22Rv1 (cell line): Measurements from ENCODE around the gene RNASE4.
"Not testable (repeated sequence)": the region's sequence is repeated elsewhere in the genome, so short reads cannot be mapped to it uniquely, and the experiment has no call there.

Experiments used
- H3K27ac ChIP-seq: fragments of 450-650 bp; 2 replicates; pipeline ENCODE4 v1.5.1; 2017
- ZFX ChIP-seq: fragments of 450-650 bp; IDR thresholded peaks from 2 replicates; pipeline ENCODE4 v1.6.1; 2017; ENCODE audit warnings: antibody characterized with exemption, borderline replicate concordance
- TF ChIP-seq, protein P1 (sequence below): fragments of 450-650 bp; IDR thresholded peaks from 2 replicates; pipeline ENCODE4 v1.5.1; 2017; ENCODE audit warnings: mild to moderate bottlenecking

Gene RNASE4

DNA sequence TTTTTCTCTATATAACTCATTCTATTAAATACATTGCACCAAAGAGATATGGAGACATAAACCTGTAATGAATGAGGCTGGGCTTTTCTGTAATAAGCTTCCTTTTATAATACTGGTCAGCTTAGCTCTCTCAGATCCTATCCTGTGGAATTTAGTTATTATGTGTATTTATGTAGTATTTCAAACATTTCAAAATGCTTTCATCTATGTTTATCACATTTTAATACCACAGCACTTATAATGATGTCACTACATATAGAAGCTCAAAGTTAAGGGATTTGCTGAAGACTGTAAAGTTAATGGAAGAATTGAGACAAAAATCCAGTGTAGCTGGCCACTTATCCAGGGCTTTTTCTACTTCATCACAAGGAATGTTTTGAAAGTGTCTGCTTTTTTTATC is 15.6 kb downstream of the RNASE4 start:
- TF ChIP-seq, protein P1, sequence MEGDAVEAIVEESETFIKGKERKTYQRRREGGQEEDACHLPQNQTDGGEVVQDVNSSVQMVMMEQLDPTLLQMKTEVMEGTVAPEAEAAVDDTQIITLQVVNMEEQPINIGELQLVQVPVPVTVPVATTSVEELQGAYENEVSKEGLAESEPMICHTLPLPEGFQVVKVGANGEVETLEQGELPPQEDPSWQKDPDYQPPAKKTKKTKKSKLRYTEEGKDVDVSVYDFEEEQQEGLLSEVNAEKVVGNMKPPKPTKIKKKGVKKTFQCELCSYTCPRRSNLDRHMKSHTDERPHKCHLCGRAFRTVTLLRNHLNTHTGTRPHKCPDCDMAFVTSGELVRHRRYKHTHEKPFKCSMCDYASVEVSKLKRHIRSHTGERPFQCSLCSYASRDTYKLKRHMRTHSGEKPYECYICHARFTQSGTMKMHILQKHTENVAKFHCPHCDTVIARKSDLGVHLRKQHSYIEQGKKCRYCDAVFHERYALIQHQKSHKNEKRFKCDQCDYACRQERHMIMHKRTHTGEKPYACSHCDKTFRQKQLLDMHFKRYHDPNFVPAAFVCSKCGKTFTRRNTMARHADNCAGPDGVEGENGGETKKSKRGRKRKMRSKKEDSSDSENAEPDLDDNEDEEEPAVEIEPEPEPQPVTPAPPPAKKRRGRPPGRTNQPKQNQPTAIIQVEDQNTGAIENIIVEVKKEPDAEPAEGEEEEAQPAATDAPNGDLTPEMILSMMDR = no peak
- no peak for TF ChIP-seq ZFX

GRCh38 chr14:20700965-20701364 is 16.6 kb downstream of the RNASE4 start:
- H3K27ac ChIP-seq = not testable (repeated sequence)

More for the DNA sequence above, 15.6 kb downstream of the RNASE4 start:
- no peak overlapping the region for H3K27ac ChIP-seq

DNA sequence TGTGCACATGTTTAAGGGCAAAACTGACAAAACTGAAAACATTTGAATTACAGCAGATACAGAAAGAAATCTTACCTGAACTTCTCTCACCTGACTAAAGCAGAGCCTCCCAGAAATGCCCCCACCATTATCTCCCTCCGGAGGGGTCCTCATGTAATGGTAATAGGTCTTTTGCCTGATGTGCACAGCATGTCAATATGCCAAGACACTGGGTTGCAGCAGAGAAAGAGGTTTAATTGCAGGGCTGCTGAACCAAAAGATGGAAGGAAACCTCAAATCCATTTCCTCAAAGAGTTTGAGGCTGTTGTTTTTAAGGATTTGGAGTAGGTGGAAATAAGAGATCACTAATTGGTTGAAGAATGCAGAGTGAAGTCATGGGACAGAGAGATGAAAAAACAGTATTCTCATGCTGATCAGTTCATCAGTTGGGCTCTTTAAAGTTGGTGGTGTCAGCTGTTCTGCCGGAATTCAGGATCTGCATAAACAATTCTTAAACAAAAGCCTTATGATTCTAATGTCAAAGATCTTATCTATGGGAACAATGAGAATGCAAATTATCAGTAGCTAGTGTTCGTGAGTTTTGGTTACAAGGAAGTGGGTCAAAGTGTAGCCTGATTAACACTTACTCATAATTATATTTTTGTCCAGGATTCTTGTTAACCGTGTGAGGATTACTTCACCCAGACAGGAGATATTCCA is 22.4 kb downstream of the RNASE4 start:
- H3K27ac ChIP-seq = no peak overlapping the region
- TF ChIP-seq, protein P1 = no peak

DNA sequence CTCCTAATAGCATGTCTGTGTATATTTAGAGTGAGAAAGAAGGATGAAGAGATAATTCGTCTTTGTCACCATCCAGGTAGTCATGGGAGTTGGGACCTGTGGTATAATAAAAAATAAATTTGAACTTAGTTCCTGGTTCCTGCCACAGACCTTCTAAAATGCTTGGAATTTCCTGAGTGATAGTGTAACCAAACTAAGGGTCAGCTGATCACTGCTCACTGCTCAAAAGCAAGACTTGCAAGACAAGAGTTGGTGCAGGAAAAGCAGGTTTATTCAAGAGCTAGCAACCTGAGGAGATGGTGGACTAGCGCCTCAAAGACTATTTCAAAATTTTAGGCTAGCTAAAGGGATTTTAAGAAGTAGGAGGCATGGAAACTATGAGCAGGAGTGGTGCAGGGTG is 23.3 kb downstream of the RNASE4 start:
- no peak for TF ChIP-seq ZFX
- TF ChIP-seq, protein P1 = no peak
- no peak overlapping the region for H3K27ac ChIP-seq

DNA sequence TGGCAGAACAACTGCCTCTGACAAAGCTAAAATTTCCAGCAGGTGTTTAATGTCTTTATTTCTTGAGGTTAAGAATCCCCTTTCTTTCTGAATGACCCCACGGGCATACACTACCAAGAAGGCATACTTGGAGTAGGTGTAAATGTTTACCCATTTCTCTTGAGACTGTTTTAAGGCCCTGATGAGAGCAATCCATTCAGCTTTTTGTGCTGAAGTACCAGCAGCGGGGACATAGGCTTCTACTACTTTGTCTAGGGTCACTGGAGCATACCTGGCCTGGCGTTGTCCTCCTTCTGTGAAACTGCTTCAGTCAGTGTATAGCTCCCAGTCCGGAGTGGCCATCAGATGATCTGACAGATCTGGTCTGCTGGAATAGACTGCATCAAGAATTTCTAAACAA is 26.9 kb downstream of the RNASE4 start:
- TF ChIP-seq, protein P1 = no peak
- TF ChIP-seq ZFX = no peak
- no peak overlapping the region for H3K27ac ChIP-seq

DNA sequence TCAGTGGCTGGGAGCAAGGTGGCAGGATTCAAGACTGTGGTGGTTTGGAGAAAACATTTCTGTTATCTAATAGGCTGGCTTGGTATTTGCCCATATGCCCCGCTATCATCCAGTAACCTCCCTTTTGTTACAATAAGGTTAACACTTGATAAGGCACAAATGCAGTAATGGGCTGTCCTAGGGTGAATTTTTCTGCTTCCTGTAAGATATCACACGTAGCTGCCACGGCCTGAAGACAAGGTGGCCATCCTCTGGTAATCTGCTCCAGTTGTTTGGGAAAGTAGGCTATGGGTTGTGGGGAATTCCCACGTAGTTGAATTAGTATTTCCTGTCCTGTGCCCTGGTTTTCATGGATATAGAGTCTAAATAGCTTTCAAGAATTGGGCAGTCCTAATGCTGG is 27.3 kb downstream of the RNASE4 start:
- TF ChIP-seq ZFX = no peak
- TF ChIP-seq, protein P1 = no peak

GRCh38 chr14:20712904-20713303 is 28.5 kb downstream of the RNASE4 start:
- no peak overlapping the region for H3K27ac ChIP-seq

More for the DNA sequence above, 27.3 kb downstream of the RNASE4 start:
- H3K27ac ChIP-seq = no peak overlapping the region

More at GRCh38 chr14:20712904-20713303, 28.5 kb downstream of the RNASE4 start:
- TF ChIP-seq, protein P1 = no peak
- no peak for TF ChIP-seq ZFX
